Tibial nerve (tissue), 4 donors: Measurements from ENCODE around the gene ADGRB3. TPM values are rescaled to one million over a fixed set of nuclear protein-coding genes. Genes with fewer than 3 reads are reported as not detected.

Experiments
- DNase-seq, 2 donors: peaks; one replicate each; pipeline ENCODE4 v3.0.0-alpha.2; 2019; ENCODE audit warnings: low spot score in 2 of 2
- H3K27ac ChIP-seq, 4 donors: fragments of 200-600 bp; sonication (generic) in 3 of 4; one replicate each; pipeline ENCODE4 v1.5.1; 2017 to 2019; ENCODE audit warnings: mild to moderate bottlenecking in 1 of 4
- H3K27me3 ChIP-seq, 2 donors: fragments of 200-600 bp; sonication (generic) in 1 of 2; one replicate each; pipeline versions ENCODE4 v1.5.1 to v1.6.0; 2017 to 2019
- H3K36me3 ChIP-seq, 3 donors: fragments of 200-600 bp; sonication (generic); one replicate each; pipeline ENCODE4 v1.5.1; 2018 to 2019
- H3K4me1 ChIP-seq, 4 donors: fragments of 200-600 bp; sonication (generic) in 3 of 4; one replicate each; pipeline ENCODE4 v1.5.1; 2017 to 2019
- H3K4me3 ChIP-seq, 4 donors: fragments of 200-600 bp; sonication (generic) in 3 of 4; one replicate each; pipeline ENCODE4 v1.5.1; 2017 to 2019; ENCODE audit warnings: mild to moderate bottlenecking in 1 of 4, moderate library complexity in 1 of 4
- H3K9me3 ChIP-seq, 4 donors: fragments of 200-600 bp; sonication (generic) in 3 of 4; one replicate each; pipeline ENCODE4 v1.5.1; 2017 to 2019
- EP300 ChIP-seq, 2 donors: sonication (generic); formaldehyde crosslinking; IDR thresholded peaks; one replicate each; pipeline ENCODE4 v1.6.1; 2017; ENCODE audit warnings: antibody characterized with exemption in 2 of 2, mild to moderate bottlenecking in 1 of 2
- POLR2A ChIP-seq, 2 donors: fragments of 450-650 bp; IDR thresholded peaks; one replicate each; pipeline ENCODE4 v1.6.1; 2017; ENCODE audit warnings: antibody characterized with exemption in 2 of 2, mild to moderate bottlenecking in 2 of 2, moderate library complexity in 2 of 2
- WGBS, 2 donors: methylation state at CpG; one replicate each; pipeline ENCODE4 v1.1.5; 2018; 5-methylcytosine and 5-hydroxymethylcytosine counted together
- total RNA-seq, 4 donors: library from RNA; depleted of rRNA; stranded (reverse); fragments of >200 nt; gene quantifications; one replicate each; pipeline ENCODE4 v1.1.0, GENCODE V29; 2016
- TF ChIP-seq, protein P1 (sequence below), 5 experiments: fragments of 200-600 bp in 3 of 5; fragments of 450-650 bp in 2 of 5; sonication (generic) in 3 of 5; IDR thresholded peaks; one replicate each; pipeline ENCODE4 v1.5.1; 2016 to 2019; ENCODE audit warnings: antibody characterized with exemption in 5 of 5, mild to moderate bottlenecking in 3 of 5, moderate library complexity in 2 of 5

Gene ADGRB3
- total RNA-seq, 4 donors from 2014 or later, result 9.0 to 17.9 (median 11.4) TPM

DNA sequence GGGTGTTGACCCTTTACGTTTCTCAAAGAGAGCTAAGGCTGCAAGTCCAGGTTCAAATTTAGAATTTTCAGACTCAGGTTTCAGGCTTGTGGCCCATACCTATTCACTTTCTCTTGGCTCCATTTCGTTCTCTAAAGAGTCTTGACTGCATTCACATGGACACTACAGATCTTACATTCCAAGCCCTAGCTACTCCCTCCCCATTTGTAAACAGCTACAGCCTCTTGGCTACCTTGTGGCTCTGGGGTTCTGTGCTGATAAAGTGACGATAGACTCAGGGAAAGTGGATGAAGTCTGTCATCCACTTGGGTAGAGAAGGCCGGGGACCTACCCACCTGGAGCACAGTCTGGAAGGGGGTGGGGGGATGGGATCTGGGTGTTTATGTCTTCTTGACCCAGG, 658.4 kb downstream of the ADGRB3 start:
- no peak for TF ChIP-seq EP300 (IDR thresholded peaks at IDR 0.05)
- no peak for TF ChIP-seq POLR2A (IDR thresholded peaks at IDR 0.05)
- TF ChIP-seq, protein P1, sequence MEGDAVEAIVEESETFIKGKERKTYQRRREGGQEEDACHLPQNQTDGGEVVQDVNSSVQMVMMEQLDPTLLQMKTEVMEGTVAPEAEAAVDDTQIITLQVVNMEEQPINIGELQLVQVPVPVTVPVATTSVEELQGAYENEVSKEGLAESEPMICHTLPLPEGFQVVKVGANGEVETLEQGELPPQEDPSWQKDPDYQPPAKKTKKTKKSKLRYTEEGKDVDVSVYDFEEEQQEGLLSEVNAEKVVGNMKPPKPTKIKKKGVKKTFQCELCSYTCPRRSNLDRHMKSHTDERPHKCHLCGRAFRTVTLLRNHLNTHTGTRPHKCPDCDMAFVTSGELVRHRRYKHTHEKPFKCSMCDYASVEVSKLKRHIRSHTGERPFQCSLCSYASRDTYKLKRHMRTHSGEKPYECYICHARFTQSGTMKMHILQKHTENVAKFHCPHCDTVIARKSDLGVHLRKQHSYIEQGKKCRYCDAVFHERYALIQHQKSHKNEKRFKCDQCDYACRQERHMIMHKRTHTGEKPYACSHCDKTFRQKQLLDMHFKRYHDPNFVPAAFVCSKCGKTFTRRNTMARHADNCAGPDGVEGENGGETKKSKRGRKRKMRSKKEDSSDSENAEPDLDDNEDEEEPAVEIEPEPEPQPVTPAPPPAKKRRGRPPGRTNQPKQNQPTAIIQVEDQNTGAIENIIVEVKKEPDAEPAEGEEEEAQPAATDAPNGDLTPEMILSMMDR (IDR thresholded peaks at IDR 0.05), result no peak
- WGBS, 2 donors, result 74 to 84% methylated on average over 4 of the region's 4 CpGs

DNA sequence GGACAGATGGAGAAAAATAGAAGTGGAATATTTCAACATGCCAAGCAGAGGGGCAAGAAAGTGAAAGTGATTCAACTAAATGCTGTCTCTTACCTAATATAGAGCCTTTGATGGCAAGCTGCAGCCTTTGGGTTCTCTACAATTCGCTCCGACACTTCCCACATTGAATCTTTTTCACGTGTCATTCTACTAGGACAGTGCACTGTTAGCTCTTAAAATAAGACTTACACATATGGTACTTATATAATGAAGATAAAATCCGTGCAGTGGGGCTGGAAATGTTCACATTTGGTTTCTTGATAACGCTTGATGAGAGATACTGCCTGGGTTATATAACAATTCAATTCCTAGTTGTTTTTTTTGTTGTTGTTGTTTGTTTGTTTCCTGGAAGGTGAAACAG, 659.3 kb downstream of the ADGRB3 start:
- Histone ChIP-seq H3K4me1 (no peaks in the 10 kb centered on the region), H3K9me3 (no peaks in the 10 kb centered on the region), H3K4me3 (no peak overlapping the region), H3K27ac (no peak overlapping the region), H3K27me3 (no peaks in the 10 kb centered on the region), H3K36me3 (no peaks in the 10 kb centered on the region)
- WGBS, 2 donors, result 65 to 76% methylated on average over 5 of the region's 5 CpGs
- DNase-seq, result no peak
- TF ChIP-seq, protein P1 (IDR thresholded peaks at IDR 0.05), result no peak

More for the DNA sequence above, 658.4 kb downstream of the ADGRB3 start:
- DNase-seq, result no peak
- Histone ChIP-seq H3K27me3 (no peaks in the 10 kb centered on the region), H3K36me3 (no peaks in the 10 kb centered on the region), H3K27ac (no peak overlapping the region), H3K9me3 (no peaks in the 10 kb centered on the region), H3K4me3 (no peak overlapping the region), H3K4me1 (no peaks in the 10 kb centered on the region)

DNA sequence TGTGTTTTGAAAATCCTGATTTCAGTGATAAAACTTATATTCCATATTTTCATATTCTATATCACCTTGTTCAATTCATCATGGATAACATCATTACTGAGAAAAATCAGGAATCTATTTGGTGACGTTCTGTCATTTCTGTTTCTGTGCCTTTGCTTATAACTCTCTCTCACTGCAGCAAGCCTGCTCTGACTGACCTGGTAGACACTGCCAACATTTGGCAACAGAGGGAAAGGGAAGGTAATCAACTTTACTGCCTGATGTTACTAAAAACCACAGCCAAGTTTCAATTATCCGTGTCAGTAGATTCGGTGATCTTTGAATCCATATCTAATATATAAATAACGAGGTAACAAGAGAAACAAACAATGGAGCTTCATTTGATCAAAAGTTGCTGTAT, 659.8 kb downstream of the ADGRB3 start:
- no peak for DNase-seq
- H3K27ac ChIP-seq, result no peak overlapping the region
- no peak overlapping the region for H3K4me3 ChIP-seq
- no peaks in the 10 kb centered on the region for H3K27me3 ChIP-seq
- TF ChIP-seq EP300 (IDR thresholded peaks at IDR 0.05) (no peak), POLR2A (IDR thresholded peaks at IDR 0.05) (no peak)
- TF ChIP-seq, protein P1 (IDR thresholded peaks at IDR 0.05), result no peak
- no peaks in the 10 kb centered on the region for H3K36me3 ChIP-seq
- H3K9me3 ChIP-seq, result no peaks in the 10 kb centered on the region
- WGBS, 2 donors, result 75 to 78% methylated on average over 4 of the region's 4 CpGs
- H3K4me1 ChIP-seq, result no peaks in the 10 kb centered on the region

DNA sequence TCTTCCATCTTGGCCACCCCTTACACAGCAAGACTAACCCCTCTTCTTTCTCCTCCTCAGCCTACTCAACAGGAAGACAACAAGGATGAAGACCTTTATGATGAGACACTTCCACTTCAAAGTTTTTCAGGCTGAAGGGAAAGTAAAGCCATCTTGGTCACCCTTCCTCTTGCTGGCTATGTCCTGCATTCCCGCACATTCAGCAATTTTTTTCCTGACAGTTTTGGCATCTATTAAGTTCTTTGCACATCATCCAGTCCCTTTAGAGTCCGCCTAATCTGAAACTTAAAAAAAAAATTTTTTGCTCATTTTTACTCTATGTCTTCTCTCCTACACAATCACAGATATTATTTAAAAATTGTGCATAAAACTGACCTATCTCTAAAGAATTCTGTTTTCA, 668.3 kb downstream of the ADGRB3 start:
- Histone ChIP-seq H3K9me3 (no peaks in the 10 kb centered on the region), H3K27me3 (no peaks in the 10 kb centered on the region), H3K27ac (no peak overlapping the region), H3K36me3 (no peaks in the 10 kb centered on the region), H3K4me1 (no peaks in the 10 kb centered on the region), H3K4me3 (no peak overlapping the region)
- no peak for DNase-seq
- 84 to 87% methylated on average over 2 of the region's 2 CpGs for WGBS, 2 donors
- no peak for TF ChIP-seq POLR2A (IDR thresholded peaks at IDR 0.05)
- TF ChIP-seq, protein P1 (IDR thresholded peaks at IDR 0.05), result no peak
- no peak for TF ChIP-seq EP300 (IDR thresholded peaks at IDR 0.05)

DNA sequence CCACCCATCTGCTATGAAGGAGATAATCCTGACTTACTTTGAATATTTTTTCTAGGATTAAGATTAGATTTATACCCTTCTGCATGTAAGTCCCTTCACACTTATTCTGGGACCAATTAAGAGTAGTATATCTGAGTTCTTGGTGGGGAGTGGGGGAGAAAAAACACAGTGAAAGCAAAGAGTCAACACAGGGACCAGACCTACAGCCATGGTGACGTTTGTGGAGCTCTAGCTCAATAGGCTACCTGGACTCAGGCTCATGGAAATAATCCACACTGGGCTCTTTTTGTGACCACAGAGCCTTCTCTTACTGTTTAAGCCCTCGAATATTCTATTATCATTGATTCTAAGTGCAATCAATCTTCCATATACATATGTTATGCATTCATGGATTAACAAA, 670.4 kb downstream of the ADGRB3 start:
- no peak for DNase-seq
- no peak for TF ChIP-seq POLR2A (IDR thresholded peaks at IDR 0.05)
- TF ChIP-seq EP300 (IDR thresholded peaks at IDR 0.05), result no peak
- TF ChIP-seq, protein P1 (IDR thresholded peaks at IDR 0.05), result no peak
- H3K36me3 ChIP-seq, result no peaks in the 10 kb centered on the region
- no peaks in the 10 kb centered on the region for H3K9me3 ChIP-seq
- H3K4me3 ChIP-seq, result no peak overlapping the region
- no peaks in the 10 kb centered on the region for H3K4me1 ChIP-seq
- H3K27me3 ChIP-seq, result no peaks in the 10 kb centered on the region
- H3K27ac ChIP-seq, result no peak overlapping the region
- 64 to 70% methylated on average over 2 of the region's 2 CpGs for WGBS, 2 donors
